ENCODE data around the gene MTA2. TPM values are rescaled to one million over a fixed set of nuclear protein-coding genes. Genes with fewer than 3 reads are reported as not detected.
A peak's percentile ranks its signal among the peaks of the same experiment; 100 is the strongest.

MTA2 gene
- total RNA-seq, 1 donor from 2014 or later, result 68.4 TPM

DNA sequence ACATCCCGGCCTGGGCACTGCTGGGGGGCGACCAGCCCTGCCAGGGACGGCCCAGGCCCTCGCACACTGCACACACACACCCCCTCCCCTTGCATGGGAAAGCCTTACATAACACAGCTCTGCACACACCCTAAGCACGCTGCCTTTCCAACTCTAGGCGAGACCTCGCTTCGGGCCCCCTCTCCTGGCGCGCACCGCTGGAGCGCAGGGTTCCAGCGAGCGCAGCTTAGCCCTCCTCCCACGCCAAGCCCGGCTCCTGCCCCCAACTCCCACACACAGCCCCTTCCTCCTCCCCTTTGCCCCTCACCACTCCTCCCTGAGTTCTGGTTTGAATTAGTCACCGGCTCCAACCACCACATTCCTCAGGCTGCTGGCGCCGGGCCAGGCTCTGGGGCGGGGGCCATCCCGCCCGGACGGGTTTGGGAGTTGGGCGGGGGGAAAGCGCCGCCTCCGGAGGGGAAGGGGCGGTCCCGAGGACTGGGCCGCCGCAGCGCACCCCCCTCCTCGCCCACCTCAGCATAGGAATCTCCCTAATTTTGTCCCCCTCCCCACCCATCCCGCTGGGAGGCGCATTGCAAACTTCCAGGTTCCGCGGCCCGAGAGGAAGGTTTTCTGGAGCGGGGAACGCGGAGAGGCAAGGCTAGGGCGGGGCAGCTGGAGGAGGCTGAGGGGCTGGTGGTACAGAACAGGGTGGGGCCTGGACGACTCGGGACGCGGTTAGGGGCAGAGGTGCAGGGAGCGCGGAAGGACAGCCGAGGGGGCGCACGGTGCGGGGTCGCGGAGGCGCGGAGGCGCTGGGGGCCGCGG lies 56.0 kb downstream of the MTA2 start:
- H3K9me3 ChIP-seq, result no peaks in the 10 kb centered on the region
- DNase-seq (peak; percentile 91), ATAC-seq (peak; percentile 71 to 74)
- peak overlapping the region; percentile 97 for H3K27ac ChIP-seq
- H3K36me3 ChIP-seq, result peaks cover 4% of the 10 kb centered on the region
- peaks cover 76% of the 10 kb centered on the region for H3K4me1 ChIP-seq
- intact Hi-C loops (cut with DNase I), result no loop called here
- H3K27me3 ChIP-seq (ENCODE audit: low read depth), result no peaks in the 10 kb centered on the region
- no peak for TF ChIP-seq CTCF (IDR thresholded peaks at IDR 0.05)
- peak overlapping the region; percentile 98 for H3K4me3 ChIP-seq

GRCh38 chr11:62544581-62545436 lies 56.9 kb downstream of the MTA2 start:
- TF ChIP-seq CTCF (IDR thresholded peaks at IDR 0.05), result no peak
- H3K36me3 ChIP-seq, result peaks cover 4% of the 10 kb centered on the region
- peak; percentile 4 to 9 for ATAC-seq
- no peaks in the 10 kb centered on the region for H3K27me3 ChIP-seq (ENCODE audit: low read depth)
- H3K4me3 ChIP-seq, result peak overlapping the region; percentile 98
- no peaks in the 10 kb centered on the region for H3K9me3 ChIP-seq
- intact Hi-C loops (cut with DNase I), result no loop called here
- H3K4me1 ChIP-seq, result peaks cover 78% of the 10 kb centered on the region
- DNase-seq, result no peak
- H3K27ac ChIP-seq, result peak overlapping the region; percentile 97

GRCh38 chr11:62543680-62544444 lies 57.8 kb downstream of the MTA2 start:
- no peak for ATAC-seq
- intact Hi-C loops (cut with DNase I), result no loop called here
- no peak for DNase-seq

More at GRCh38 chr11:62543680-62544444, 57.8 kb downstream of the MTA2 start:
- peaks cover 78% of the 10 kb centered on the region for H3K4me1 ChIP-seq
- peaks cover 13% of the 10 kb centered on the region for H3K36me3 ChIP-seq
- H3K27me3 ChIP-seq (ENCODE audit: low read depth), result no peaks in the 10 kb centered on the region
- peak overlapping the region; percentile 97 for H3K27ac ChIP-seq
- no peaks in the 10 kb centered on the region for H3K9me3 ChIP-seq
- peak overlapping the region; percentile 98 for H3K4me3 ChIP-seq
- TF ChIP-seq CTCF (IDR thresholded peaks at IDR 0.05), result no peak

Small RNAs within 50 kb of the gene (microRNA-seq; reads per million reads assigned to microRNA genes)
- gene MIR6747 (ENCODE audit: borderline number of aligned reads), result not detected

Other genes starting within 250 kb of the MTA2 start
- gene SCGB1A1, start 182.8 kb downstream of the MTA2 start, total RNA-seq, result 3,364 TPM
- gene AHNAK, start 55.1 kb downstream of the MTA2 start, total RNA-seq, result 809 TPM
- 899 TPM for gene EEF1G, start 28.0 kb downstream of the MTA2 start, total RNA-seq
- gene TUT1, start 10.3 kb downstream of the MTA2 start, total RNA-seq, result 15.8 TPM
- gene EML3, start 10.9 kb upstream of the MTA2 start, total RNA-seq, result 69.3 TPM
- gene ROM1, start 11.4 kb upstream of the MTA2 start, total RNA-seq, result 5.6 TPM
- gene B3GAT3, start 20.1 kb upstream of the MTA2 start, total RNA-seq, result 32.6 TPM
- 228 TPM for gene GANAB, start 44.7 kb upstream of the MTA2 start, total RNA-seq
- gene INTS5, start 51.4 kb upstream of the MTA2 start, total RNA-seq, result 18.6 TPM
- 37.1 TPM for gene C11orf98, start 63.3 kb upstream of the MTA2 start, total RNA-seq
- 12.1 TPM for gene CSKMT, start 63.4 kb upstream of the MTA2 start, total RNA-seq
- gene UQCC3, start 69.8 kb upstream of the MTA2 start, total RNA-seq, result 6.1 TPM
- 11.1 TPM for gene LBHD1, start 70.4 kb upstream of the MTA2 start, total RNA-seq
- gene UBXN1, start 77.2 kb upstream of the MTA2 start, total RNA-seq, result 116 TPM
- 3.4 TPM for gene LRRN4CL, start 87.7 kb upstream of the MTA2 start, total RNA-seq
- 87.0 TPM for gene BSCL2, start 105.6 kb upstream of the MTA2 start, total RNA-seq
- not detected for gene GNG3, start 105.8 kb upstream of the MTA2 start, total RNA-seq
- gene HNRNPUL2, start 125.6 kb upstream of the MTA2 start, total RNA-seq, result 46.1 TPM
- gene TTC9C, start 126.6 kb upstream of the MTA2 start, total RNA-seq, result 24.3 TPM
- gene ZBTB3, start 152.3 kb upstream of the MTA2 start, total RNA-seq, result 11.6 TPM
- 57.5 TPM for gene POLR2G, start 159.7 kb upstream of the MTA2 start, total RNA-seq
- gene TAF6L, start 169.5 kb upstream of the MTA2 start, total RNA-seq, result 23.6 TPM
- 54.6 TPM for gene TMEM179B, start 185.5 kb upstream of the MTA2 start, total RNA-seq
- gene TMEM223, start 190.1 kb upstream of the MTA2 start, total RNA-seq, result 17.2 TPM
- gene NXF1, start 203.6 kb upstream of the MTA2 start, total RNA-seq, result 93.2 TPM
- 42.0 TPM for gene STX5, start 230.2 kb upstream of the MTA2 start, total RNA-seq
- gene TEX54, start 231.0 kb upstream of the MTA2 start, total RNA-seq, result not detected
- 35.3 TPM for gene WDR74, start 237.7 kb upstream of the MTA2 start, total RNA-seq

Measured in lower lobe of right lung (tissue), 2 donors.